Right lobe of liver (tissue), 4 donors: ENCODE measurements around the gene EPB41L4B.

Experiments used
- CTCF ChIP-seq, 4 donors: fragments of 200-600 bp in 3 of 4; fragments of 450-650 bp in 1 of 4; IDR thresholded peaks; one replicate each; pipeline versions ENCODE4 v1.5.1 to v1.8.0; 2016 to 2022; ENCODE audit warnings: antibody characterized with exemption in 4 of 4, mild to moderate bottlenecking in 2 of 4
- POLR2A ChIP-seq: fragments of 450-650 bp; IDR thresholded peaks from one replicate; pipeline ENCODE4 v1.6.1; 2017; ENCODE audit warnings: antibody characterized with exemption, mild to moderate bottlenecking
- donor health status: DM: no; HTN: no; CAD: no.
- donor health status: DM: no; HTN: no; CAD: no.
- donor health status: DM: no; HTN: yes; CAD: no.

- TF ChIP-seq CTCF (IDR thresholded peaks at IDR 0.05) (no peak), POLR2A (no peak)
Measured at GRCh38 chr9:109360771-109361170, 39.9 kb upstream of the EPB41L4B start.
